Measurements from ENCODE around the gene NAA50. TPM values are rescaled to one million over a fixed set of nuclear protein-coding genes. Genes with fewer than 3 reads are reported as not detected.

Gene NAA50
- total and polyA plus RNA-seq, 2 experiments from 2014 or later = 103 to 260 TPM

DNA sequence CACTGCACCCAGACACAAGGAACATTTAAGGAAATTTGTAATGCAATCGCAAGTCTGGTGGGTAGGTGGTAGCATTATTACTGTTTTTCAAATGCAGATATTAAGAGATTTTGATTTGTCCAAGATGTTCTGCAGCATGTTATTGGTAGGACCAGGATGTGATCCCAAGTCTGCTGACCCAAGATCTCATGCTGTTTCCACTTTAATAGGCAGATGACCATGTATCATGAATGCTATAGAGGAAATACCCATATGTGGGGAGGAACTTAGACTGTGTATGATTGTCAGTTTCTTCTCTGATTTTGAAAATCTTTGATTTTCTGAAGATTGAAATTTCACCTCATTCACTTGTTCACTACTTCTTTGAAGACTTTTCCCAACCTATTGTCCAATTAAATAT lies 29.5 kb upstream of the NAA50 start:
- H3K4me2 ChIP-seq = no peak overlapping the region

More for the DNA sequence above, 29.5 kb upstream of the NAA50 start:
- Histone ChIP-seq H3K9me2 (ENCODE audit: insufficient read depth) (0 out of 2 replicates have a peak, but pooled peaks cover 4% of the 10 kb centered on the region), H3K27me3 (ENCODE audit: insufficient read depth) (no peaks in the 10 kb centered on the region), H4K20me1 (replicated peaks; ENCODE audit: insufficient read depth) (no peaks in the 10 kb centered on the region), H3K27ac (ENCODE audit: low read depth) (no peak overlapping the region; the same call in 1 of the 2 replicates), H2AFZ (no peak overlapping the region), H3K4me3 (no peak overlapping the region), H3K36me3 (ENCODE audit: insufficient read depth) (no peaks in the 10 kb centered on the region), H3K4me1 (ENCODE audit: insufficient read depth) (peaks cover 15% of the 10 kb centered on the region), H3K79me2 (replicated peaks; ENCODE audit: insufficient read depth) (no peaks in the 10 kb centered on the region; the same call in 1 of the 2 replicates), H3F3A (replicated peaks; ENCODE audit: low read depth) (no peaks in the 10 kb centered on the region)
- TF ChIP-seq STAT1 (IDR thresholded peaks at IDR 0.05; ENCODE audit: unreplicated experiment) (no peak), ETS1 (IDR thresholded peaks at IDR 0.05) (no peak), POLR2AphosphoS5 (IDR thresholded peaks at IDR 0.05; ENCODE audit: low read depth) (no peak), ZNF331 (CRISPR knock-in tag; IDR thresholded peaks at IDR 0.05; ENCODE audit: low read depth) (no peak), REST (IDR thresholded peaks at IDR 0.05; ENCODE audit: unreplicated experiment) (no peak), EZH2phosphoT487 (IDR thresholded peaks at IDR 0.05; ENCODE audit: unreplicated experiment) (no peak), EZH2 (IDR thresholded peaks at IDR 0.05; ENCODE audit: low read depth, unreplicated experiment) (no peak), JUNB (IDR thresholded peaks at IDR 0.05; ENCODE audit: unreplicated experiment) (no peak), NANOG (IDR thresholded peaks at IDR 0.05; ENCODE audit: borderline replicate concordance) (no peak), CREB1 (CRISPR knock-in tag; IDR thresholded peaks at IDR 0.05; ENCODE audit: low read depth) (no peak), ZNF114 (CRISPR knock-in tag; IDR thresholded peaks at IDR 0.05) (no peak)
- TF ChIP-seq, protein P1, sequence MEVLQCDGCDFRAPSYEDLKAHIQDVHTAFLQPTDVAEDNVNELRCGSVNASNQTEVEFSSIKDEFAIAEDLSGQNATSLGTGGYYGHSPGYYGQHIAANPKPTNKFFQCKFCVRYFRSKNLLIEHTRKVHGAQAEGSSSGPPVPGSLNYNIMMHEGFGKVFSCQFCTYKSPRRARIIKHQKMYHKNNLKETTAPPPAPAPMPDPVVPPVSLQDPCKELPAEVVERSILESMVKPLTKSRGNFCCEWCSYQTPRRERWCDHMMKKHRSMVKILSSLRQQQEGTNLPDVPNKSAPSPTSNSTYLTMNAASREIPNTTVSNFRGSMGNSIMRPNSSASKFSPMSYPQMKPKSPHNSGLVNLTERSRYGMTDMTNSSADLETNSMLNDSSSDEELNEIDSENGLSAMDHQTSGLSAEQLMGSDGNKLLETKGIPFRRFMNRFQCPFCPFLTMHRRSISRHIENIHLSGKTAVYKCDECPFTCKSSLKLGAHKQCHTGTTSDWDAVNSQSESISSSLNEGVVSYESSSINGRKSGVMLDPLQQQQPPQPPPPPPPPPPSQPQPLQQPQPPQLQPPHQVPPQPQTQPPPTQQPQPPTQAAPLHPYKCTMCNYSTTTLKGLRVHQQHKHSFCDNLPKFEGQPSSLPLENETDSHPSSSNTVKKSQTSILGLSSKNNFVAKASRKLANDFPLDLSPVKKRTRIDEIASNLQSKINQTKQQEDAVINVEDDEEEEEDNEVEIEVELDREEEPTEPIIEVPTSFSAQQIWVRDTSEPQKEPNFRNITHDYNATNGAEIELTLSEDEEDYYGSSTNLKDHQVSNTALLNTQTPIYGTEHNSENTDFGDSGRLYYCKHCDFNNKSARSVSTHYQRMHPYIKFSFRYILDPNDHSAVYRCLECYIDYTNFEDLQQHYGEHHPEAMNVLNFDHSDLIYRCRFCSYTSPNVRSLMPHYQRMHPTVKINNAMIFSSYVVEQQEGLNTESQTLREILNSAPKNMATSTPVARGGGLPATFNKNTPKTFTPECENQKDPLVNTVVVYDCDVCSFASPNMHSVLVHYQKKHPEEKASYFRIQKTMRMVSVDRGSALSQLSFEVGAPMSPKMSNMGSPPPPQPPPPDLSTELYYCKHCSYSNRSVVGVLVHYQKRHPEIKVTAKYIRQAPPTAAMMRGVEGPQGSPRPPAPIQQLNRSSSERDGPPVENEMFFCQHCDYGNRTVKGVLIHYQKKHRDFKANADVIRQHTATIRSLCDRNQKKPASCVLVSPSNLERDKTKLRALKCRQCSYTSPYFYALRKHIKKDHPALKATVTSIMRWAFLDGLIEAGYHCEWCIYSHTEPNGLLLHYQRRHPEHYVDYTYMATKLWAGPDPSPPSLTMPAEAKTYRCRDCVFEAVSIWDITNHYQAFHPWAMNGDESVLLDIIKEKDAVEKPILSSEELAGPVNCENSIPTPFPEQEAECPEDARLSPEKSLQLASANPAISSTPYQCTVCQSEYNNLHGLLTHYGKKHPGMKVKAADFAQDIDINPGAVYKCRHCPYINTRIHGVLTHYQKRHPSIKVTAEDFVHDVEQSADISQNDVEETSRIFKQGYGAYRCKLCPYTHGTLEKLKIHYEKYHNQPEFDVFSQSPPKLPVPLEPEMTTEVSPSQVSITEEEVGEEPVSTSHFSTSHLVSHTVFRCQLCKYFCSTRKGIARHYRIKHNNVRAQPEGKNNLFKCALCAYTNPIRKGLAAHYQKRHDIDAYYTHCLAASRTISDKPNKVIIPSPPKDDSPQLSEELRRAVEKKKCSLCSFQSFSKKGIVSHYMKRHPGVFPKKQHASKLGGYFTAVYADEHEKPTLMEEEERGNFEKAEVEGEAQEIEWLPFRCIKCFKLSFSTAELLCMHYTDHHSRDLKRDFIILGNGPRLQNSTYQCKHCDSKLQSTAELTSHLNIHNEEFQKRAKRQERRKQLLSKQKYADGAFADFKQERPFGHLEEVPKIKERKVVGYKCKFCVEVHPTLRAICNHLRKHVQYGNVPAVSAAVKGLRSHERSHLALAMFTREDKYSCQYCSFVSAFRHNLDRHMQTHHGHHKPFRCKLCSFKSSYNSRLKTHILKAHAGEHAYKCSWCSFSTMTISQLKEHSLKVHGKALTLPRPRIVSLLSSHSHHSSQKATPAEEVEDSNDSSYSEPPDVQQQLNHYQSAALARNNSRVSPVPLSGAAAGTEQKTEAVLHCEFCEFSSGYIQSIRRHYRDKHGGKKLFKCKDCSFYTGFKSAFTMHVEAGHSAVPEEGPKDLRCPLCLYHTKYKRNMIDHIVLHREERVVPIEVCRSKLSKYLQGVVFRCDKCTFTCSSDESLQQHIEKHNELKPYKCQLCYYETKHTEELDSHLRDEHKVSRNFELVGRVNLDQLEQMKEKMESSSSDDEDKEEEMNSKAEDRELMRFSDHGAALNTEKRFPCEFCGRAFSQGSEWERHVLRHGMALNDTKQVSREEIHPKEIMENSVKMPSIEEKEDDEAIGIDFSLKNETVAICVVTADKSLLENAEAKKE (CRISPR knock-in tag; IDR thresholded peaks at IDR 0.05) = no peak
- TF ChIP-seq, protein P2, sequence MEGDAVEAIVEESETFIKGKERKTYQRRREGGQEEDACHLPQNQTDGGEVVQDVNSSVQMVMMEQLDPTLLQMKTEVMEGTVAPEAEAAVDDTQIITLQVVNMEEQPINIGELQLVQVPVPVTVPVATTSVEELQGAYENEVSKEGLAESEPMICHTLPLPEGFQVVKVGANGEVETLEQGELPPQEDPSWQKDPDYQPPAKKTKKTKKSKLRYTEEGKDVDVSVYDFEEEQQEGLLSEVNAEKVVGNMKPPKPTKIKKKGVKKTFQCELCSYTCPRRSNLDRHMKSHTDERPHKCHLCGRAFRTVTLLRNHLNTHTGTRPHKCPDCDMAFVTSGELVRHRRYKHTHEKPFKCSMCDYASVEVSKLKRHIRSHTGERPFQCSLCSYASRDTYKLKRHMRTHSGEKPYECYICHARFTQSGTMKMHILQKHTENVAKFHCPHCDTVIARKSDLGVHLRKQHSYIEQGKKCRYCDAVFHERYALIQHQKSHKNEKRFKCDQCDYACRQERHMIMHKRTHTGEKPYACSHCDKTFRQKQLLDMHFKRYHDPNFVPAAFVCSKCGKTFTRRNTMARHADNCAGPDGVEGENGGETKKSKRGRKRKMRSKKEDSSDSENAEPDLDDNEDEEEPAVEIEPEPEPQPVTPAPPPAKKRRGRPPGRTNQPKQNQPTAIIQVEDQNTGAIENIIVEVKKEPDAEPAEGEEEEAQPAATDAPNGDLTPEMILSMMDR (conservative IDR thresholded peaks at IDR 0.05; ENCODE audit: low read depth in 2 of 2) = no peak
- no peak overlapping the region for H3K4me3 Mint-ChIP-seq
- peaks cover 16% of the 10 kb centered on the region for H3K4me1 Mint-ChIP-seq
- H3K27ac Mint-ChIP-seq = no peak overlapping the region
- H3K27me3 Mint-ChIP-seq (ENCODE audit: insufficient read depth, low read depth, poor library complexity) = no peaks in the 10 kb centered on the region
- H3K9me3 Mint-ChIP-seq = no peaks in the 10 kb centered on the region; the same call in 2 of the 3 replicates
- DNase-seq (ENCODE audit: low spot score) (no peak), ATAC-seq (no peak)
- H3K36me3 Mint-ChIP-seq (ENCODE audit: low read depth) = no peaks in the 10 kb centered on the region; the same call in 2 of the 3 replicates

Data from GM23338 (cell line).